Hepatocyte (in vitro differentiated cells): Measurements from ENCODE around the gene TMEM240. TPM values are rescaled to one million over a fixed set of nuclear protein-coding genes. Genes with fewer than 3 reads are reported as not detected.
"Not testable (repeated sequence)": the region's sequence is repeated elsewhere in the genome, so short reads cannot be mapped to it uniquely, and the experiment has no call there.

Experiments
- DNase-seq: peaks from one replicate; pipeline ENCODE4 v3.0.0-alpha.2; 2016; ENCODE audit warnings: low spot score
- H2AFZ ChIP-seq: fragments of 200-600 bp; sonication (generic); 2 replicates; pipeline ENCODE4 v1.6.0; 2016; ENCODE audit warnings: antibody characterized with exemption, mild to moderate bottlenecking
- H3K27ac ChIP-seq: fragments of 200-600 bp; sonication (generic); 2 replicates; pipeline ENCODE4 v1.5.1; 2016; ENCODE audit warnings: mild to moderate bottlenecking
- H3K27me3 ChIP-seq: fragments of 200-600 bp; sonication (generic); 2 replicates; pipeline ENCODE4 v1.6.1; 2016
- H3K36me3 ChIP-seq: fragments of 200-600 bp; sonication (generic); replicated peaks from 2 replicates; pipeline ENCODE4 v1.5.1; 2016; ENCODE audit warnings: low read depth; ENCODE audit not compliant: insufficient read depth
- H3K4me1 ChIP-seq: fragments of 200-600 bp; sonication (generic); 2 replicates; pipeline ENCODE4 v1.5.1; 2016; ENCODE audit warnings: mild to moderate bottlenecking, moderate library complexity; ENCODE audit not compliant: insufficient read depth
- H3K4me2 ChIP-seq: fragments of 200-600 bp; sonication (generic); 2 replicates; pipeline ENCODE4 v1.6.0; 2016
- H3K4me3 ChIP-seq: fragments of 200-600 bp; sonication (generic); 2 replicates; pipeline ENCODE4 v1.5.1; 2016; ENCODE audit warnings: mild to moderate bottlenecking
- H3K79me2 ChIP-seq: fragments of 200-600 bp; sonication (generic); 2 replicates; pipeline ENCODE4 v1.6.0; 2017; ENCODE audit warnings: mild to moderate bottlenecking
- H3K9me2 ChIP-seq: fragments of 200-600 bp; sonication (generic); replicated peaks from 2 replicates; pipeline ENCODE4 v1.6.0; 2017; ENCODE audit warnings: mild to moderate bottlenecking; ENCODE audit not compliant: insufficient read depth
- H3K9me3 ChIP-seq: fragments of 200-600 bp; sonication (generic); 2 replicates; pipeline ENCODE4 v1.5.1; 2016; ENCODE audit warnings: low read depth, mild to moderate bottlenecking
- H4K20me1 ChIP-seq: fragments of 200-600 bp; sonication (generic); 2 replicates; pipeline ENCODE4 v1.6.0; 2016; ENCODE audit warnings: mild to moderate bottlenecking; ENCODE audit not compliant: insufficient read depth, poor library complexity, severe bottlenecking
- EZH2 ChIP-seq: fragments of 200-600 bp; sonication (generic); IDR thresholded peaks from 2 replicates; pipeline ENCODE4 v1.6.1; 2016; ENCODE audit warnings: antibody characterized with exemption, mild to moderate bottlenecking, borderline replicate concordance
- EZH2phosphoT487 ChIP-seq: fragments of 200-600 bp; sonication (generic); IDR thresholded peaks from one replicate; pipeline ENCODE4 v1.6.1; 2018; ENCODE audit warnings: antibody characterized with exemption, mild to moderate bottlenecking, low read depth, moderate library complexity; ENCODE audit not compliant: unreplicated experiment, severe bottlenecking
- WGBS: methylation state at CpG from one replicate; pipeline ENCODE4 v1.1.6; 2016; ENCODE audit warnings: low lambda C conversion rate; ENCODE audit errors: missing lambda C conversion rate; 5-methylcytosine and 5-hydroxymethylcytosine counted together
- polyA plus RNA-seq: library from polyadenylated mRNA; unstranded; fragments of >200 nt; fragmentation: Nextera tagmentation; extraction: Ambion mirVana; gene quantifications from 2 replicates; pipeline ENCODE4 v1.2.1, GENCODE V29; 2016
- total RNA-seq: library from RNA; depleted of rRNA; stranded (reverse); fragments of >200 nt; gene quantifications from 2 replicates; pipeline ENCODE4 v1.2.3, GENCODE V29; 2014
- TF ChIP-seq, protein P1 (sequence below): fragments of 200-600 bp; sonication (generic); IDR thresholded peaks from 2 replicates; pipeline ENCODE4 v1.5.1; 2016; ENCODE audit warnings: antibody characterized with exemption, mild to moderate bottlenecking; ENCODE audit not compliant: poor library complexity

The TMEM240 gene
- total and polyA plus RNA-seq, 2 experiments from 2014 or later, result 2.1 to 4.3 TPM

DNA sequence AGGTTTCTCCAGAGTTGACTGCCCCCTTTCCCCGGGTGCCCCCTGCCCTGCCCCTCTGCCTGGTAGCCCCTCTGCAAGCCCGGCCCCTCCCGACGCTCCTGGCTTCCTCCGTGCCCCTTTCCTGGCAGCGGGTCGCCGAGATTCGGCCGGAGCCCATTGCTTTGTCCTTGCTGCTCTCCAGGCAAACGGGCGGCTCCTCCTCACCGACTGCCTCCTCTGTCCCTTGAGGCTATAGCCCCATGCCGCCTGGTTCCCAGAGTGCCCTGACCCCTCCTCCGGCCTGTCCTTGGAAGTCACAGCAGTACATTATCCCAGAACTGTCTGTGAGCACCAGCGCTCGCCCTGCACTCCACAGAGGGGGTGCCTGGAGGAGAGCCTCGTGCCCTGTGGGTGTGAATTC, 26.7 kb downstream of the TMEM240 start:
- not testable (repeated sequence) for H3K27me3 ChIP-seq, H3K4me1 ChIP-seq, H3K4me3 ChIP-seq, DNase-seq, H2AFZ ChIP-seq, H3K9me3 ChIP-seq, H3K36me3 ChIP-seq, H4K20me1 ChIP-seq, H3K27ac ChIP-seq, H3K9me2 ChIP-seq
- WGBS, result 89% methylated on average over 13 of the region's 18 CpGs
- peak overlapping the region; percentile 54 for H3K4me2 ChIP-seq
- H3K79me2 ChIP-seq, result peaks cover 21% of the 10 kb centered on the region

DNA sequence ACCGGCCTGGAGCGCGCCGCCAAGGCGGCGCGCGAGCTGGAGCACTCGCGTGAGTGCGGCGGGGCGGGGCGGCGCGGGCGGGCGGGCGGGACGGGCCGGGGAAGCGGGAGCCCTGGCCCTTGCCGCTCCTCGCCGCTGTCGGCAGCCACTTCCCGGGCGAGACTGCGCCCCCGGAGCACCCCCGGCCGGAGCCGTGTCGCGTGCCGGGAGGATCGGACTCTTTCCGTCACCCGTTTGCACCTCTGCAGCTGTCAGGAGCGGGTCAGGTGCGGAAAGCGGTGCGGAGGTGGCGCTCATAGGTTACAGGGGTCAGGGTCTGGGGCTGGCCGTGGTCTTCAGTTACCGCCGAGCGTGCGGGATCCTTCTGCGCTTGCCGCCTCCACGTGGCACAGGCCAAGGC, 28.0 kb downstream of the TMEM240 start:
- H3K4me2 ChIP-seq, result peak overlapping the region; percentile 82

GRCh38 chr1:1511533-1512285, 28.7 kb downstream of the TMEM240 start, which contains the start of gene ATAD3A:
ATAD3A (plus strand) TSS chr1:1512162; CDS start chr1:1512269, 107 bp downstream.
- peak within 1 kb of the TSS; percentile 95 for H3K4me2 ChIP-seq
- H3K9me3 ChIP-seq, result no peaks in the 10 kb centered on the region
- peak within 1 kb of the TSS; percentile 97 for H2AFZ ChIP-seq
- peaks cover 21% of the 10 kb centered on the region for H3K79me2 ChIP-seq
- peak; percentile 99 for DNase-seq
- H4K20me1 ChIP-seq, result no peaks in the 10 kb centered on the region
- H3K9me2 ChIP-seq, result no peaks in the 10 kb centered on the region
- peak within 1 kb of the TSS; percentile 75 for H3K4me3 ChIP-seq
- peak within 1 kb of the TSS; percentile 99 for H3K27ac ChIP-seq
- H3K4me1 ChIP-seq, result peaks cover 6% of the 10 kb centered on the region
- H3K27me3 ChIP-seq, result no peaks in the 10 kb centered on the region
- WGBS, result under 1% methylated on average over 65 of the region's 99 CpGs
- TF ChIP-seq EZH2phosphoT487 (no peak), EZH2 (no peak)
- TF ChIP-seq, protein P1, sequence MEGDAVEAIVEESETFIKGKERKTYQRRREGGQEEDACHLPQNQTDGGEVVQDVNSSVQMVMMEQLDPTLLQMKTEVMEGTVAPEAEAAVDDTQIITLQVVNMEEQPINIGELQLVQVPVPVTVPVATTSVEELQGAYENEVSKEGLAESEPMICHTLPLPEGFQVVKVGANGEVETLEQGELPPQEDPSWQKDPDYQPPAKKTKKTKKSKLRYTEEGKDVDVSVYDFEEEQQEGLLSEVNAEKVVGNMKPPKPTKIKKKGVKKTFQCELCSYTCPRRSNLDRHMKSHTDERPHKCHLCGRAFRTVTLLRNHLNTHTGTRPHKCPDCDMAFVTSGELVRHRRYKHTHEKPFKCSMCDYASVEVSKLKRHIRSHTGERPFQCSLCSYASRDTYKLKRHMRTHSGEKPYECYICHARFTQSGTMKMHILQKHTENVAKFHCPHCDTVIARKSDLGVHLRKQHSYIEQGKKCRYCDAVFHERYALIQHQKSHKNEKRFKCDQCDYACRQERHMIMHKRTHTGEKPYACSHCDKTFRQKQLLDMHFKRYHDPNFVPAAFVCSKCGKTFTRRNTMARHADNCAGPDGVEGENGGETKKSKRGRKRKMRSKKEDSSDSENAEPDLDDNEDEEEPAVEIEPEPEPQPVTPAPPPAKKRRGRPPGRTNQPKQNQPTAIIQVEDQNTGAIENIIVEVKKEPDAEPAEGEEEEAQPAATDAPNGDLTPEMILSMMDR, result no peak
- no peaks in the 10 kb centered on the region for H3K36me3 ChIP-seq

More for the DNA sequence above, 28.0 kb downstream of the TMEM240 start:
- not testable (repeated sequence) for H2AFZ ChIP-seq, H3K9me3 ChIP-seq, H3K36me3 ChIP-seq, H3K27me3 ChIP-seq, H4K20me1 ChIP-seq, DNase-seq, H3K4me3 ChIP-seq, H3K9me2 ChIP-seq, H3K4me1 ChIP-seq
- 0% methylated on average over 11 of the region's 52 CpGs for WGBS
- H3K27ac ChIP-seq, result peak overlapping the region; percentile 58
- H3K79me2 ChIP-seq, result peaks cover 21% of the 10 kb centered on the region

GRCh38 chr1:1510912-1511532, 29.4 kb downstream of the TMEM240 start:
- Histone ChIP-seq H4K20me1 (no peaks in the 10 kb centered on the region), H3K4me2 (peak overlapping the region; percentile 95), H3K79me2 (peaks cover 19% of the 10 kb centered on the region), H3K9me3 (no peaks in the 10 kb centered on the region), H3K4me1 (peaks cover 7% of the 10 kb centered on the region), H3K36me3 (no peaks in the 10 kb centered on the region), H3K4me3 (peak overlapping the region; percentile 75), H3K9me2 (no peaks in the 10 kb centered on the region), H2AFZ (peak overlapping the region; percentile 97), H3K27ac (peak overlapping the region; percentile 99), H3K27me3 (no peaks in the 10 kb centered on the region)
- TF ChIP-seq, protein P1, result no peak
- no peak for TF ChIP-seq EZH2
- no peak for TF ChIP-seq EZH2phosphoT487
- peak; percentile 30 for DNase-seq
- WGBS, result 14% methylated on average over 17 of the region's 17 CpGs

GRCh38 chr1:1509465-1509850, 31.0 kb downstream of the TMEM240 start:
- H3K36me3 ChIP-seq, H3K4me2 ChIP-seq, H3K27ac ChIP-seq, H4K20me1 ChIP-seq, H3K27me3 ChIP-seq, H3K79me2 ChIP-seq, H3K9me3 ChIP-seq, H3K4me3 ChIP-seq, H3K9me2 ChIP-seq, DNase-seq, H2AFZ ChIP-seq: not testable (repeated sequence)
- WGBS, result 93% methylated on average over 13 of the region's 21 CpGs
- peaks cover 13% of the 10 kb centered on the region for H3K4me1 ChIP-seq

- H3K9me2 ChIP-seq, H2AFZ ChIP-seq, H3K27me3 ChIP-seq, H4K20me1 ChIP-seq, H3K4me2 ChIP-seq, H3K4me3 ChIP-seq, H3K36me3 ChIP-seq, H3K9me3 ChIP-seq, H3K27ac ChIP-seq, DNase-seq, H3K79me2 ChIP-seq: not testable (repeated sequence)
- WGBS, result 84% methylated on average over 25 of the region's 34 CpGs
- peaks cover 14% of the 10 kb centered on the region for H3K4me1 ChIP-seq
These were observed 31.5 kb downstream of the TMEM240 start for GRCh38 chr1:1508775-1509464.
